NCI-H82 treated with DMSO at 0.1 percent for 48 hours (cell line): ENCODE results near the gene DRC1.

ENCODE experiments used
- DNase-seq: peaks from one replicate; lab custom pipeline; 2025; ENCODE audit not compliant: unreplicated experiment; lab: John Stamatoyannopoulos, UW

Gene DRC1

GRCh38 chr2:26475832-26476501 lies 74.2 kb downstream of the DRC1 start:
- DNase-seq = no peak

DNA sequence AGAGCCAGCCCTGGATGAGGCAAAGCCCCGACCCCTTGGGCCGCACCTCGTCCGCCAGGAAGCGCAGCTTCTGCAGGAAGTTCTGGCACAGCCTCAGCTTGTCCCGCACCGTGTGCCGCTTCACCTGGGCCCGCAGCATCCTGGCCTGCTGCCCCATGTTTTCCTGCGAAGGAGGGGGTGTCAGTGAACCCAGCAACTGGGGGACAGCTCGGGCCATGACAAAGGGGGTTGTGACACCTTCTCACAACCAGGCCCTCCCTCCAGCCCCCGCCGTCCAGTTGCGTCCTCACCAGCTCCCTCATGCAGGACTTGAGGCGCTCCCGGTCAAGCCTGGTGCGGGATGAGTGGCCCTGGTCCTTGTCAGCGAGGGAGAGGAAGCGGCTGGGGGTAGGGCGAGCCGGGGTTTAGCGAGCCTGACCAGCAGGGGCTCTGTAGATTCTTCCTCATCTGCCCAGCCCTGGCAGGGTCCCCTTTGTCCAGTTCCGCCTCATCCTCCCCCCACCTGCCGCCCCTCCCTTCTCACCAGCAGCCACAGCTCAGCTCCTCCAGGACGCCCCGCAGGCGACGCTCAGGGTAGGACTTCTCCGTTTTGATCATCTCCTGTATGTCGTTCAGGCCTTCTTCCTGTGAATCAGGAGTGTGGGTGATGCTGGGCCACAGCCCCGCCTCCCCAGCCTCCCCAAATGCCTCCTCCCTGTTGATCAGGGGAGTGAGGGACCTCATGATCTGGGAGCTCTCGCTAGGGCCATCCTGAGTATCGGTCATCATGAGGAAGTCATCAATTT lies 75.6 kb downstream of the DRC1 start:
- no peak for DNase-seq

GRCh38 chr2:26477911-26478253 lies 76.2 kb downstream of the DRC1 start, which contains the start of gene OTOF:
Gene OTOF, minus strand, starts transcription at chr2:26478124.
- DNase-seq = no peak

GRCh38 chr2:26478366-26478765 lies 76.6 kb downstream of the DRC1 start:
- no peak for DNase-seq

DNA sequence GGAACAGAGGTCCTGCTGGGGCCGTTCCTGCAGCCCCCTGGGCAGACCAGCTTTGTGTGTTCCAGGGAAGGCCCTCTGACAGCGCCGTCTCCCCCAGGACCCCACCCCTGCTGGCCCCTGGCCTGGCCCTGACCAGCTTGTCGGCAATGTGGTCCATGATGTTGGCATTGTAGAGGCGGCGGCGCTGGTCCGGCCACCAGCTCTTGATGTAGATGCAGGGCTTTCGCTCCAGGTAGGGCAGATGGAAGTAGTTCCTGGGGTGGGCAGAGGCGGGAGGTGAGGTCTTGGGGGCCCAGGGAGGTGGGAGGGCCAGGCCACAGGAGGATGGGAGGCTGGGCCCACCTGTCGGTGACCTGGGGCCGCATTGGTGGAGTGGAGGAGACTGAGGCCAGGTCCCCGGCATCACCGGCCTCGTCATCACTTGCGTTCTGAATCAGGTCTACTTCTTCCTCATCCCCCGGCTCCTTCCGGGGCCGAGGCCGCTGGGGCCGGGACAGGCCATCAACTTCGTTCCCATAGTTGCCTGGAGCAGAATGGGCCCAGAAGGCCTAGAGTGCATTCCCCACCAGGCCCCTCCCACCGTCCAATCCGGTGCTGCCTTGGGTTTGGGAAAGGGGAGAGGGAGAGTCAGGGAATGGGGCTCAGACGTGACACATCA lies 77.5 kb downstream of the DRC1 start:
- no peak for DNase-seq

DNA sequence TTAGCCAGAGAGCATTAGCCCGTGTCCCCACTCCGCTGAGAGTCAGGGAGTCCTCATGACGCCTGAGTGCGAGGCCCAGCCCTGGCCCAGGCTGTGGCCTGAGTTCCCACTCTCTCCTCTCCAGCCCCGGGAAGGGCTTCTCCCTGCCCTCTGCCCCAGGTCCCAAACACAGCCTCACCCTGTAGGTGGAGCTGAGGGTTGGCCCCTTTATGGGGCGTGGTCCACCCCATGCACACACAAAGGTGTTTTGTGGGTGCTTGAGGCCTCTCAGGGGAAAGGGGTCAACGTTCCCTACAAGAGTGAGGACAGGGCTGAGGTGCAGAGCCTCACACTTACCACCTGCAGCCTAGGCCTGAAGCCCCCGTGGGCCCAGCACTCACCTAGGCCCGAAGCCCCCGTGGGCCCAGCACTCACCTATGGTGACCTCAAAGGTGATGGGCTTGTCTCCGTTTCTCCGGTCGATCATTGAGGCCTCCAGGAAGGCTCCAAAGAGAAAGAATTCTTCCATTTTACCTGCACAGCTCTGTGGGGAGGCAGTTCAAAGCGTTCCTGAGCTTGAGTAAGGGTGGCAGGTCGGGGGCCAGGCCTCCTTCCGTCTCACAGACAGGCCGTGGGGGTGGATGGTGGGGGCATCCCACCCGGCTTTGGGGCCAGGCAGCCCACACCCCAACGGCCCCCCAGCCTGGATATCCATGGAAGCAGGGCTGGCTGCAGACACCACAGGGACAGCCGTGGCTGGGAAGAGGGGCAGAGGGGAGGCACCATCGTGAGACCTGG lies 78.3 kb downstream of the DRC1 start:
- DNase-seq = no peak

- no peak for DNase-seq
Measured at GRCh38 chr2:26480566-26481423, 79.1 kb downstream of the DRC1 start.

DNA sequence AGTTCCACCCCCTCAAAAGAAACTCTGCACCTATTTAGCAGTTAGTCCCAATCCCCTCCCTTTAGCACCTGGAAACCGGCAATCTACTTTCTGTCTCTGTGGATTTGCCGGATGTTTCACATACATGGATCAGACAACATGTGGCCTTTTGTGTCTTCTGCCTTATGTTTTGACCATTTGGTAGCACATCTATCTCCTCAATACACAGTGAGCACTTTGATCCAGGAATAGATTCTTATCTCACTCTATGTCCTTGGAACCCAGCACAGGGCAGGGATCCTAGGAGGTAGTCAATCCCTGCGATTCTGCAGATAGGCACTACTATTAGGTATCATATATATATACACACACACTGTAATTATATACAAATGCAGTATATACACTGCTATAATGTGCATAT lies 80.0 kb downstream of the DRC1 start:
- DNase-seq = no peak

DNA sequence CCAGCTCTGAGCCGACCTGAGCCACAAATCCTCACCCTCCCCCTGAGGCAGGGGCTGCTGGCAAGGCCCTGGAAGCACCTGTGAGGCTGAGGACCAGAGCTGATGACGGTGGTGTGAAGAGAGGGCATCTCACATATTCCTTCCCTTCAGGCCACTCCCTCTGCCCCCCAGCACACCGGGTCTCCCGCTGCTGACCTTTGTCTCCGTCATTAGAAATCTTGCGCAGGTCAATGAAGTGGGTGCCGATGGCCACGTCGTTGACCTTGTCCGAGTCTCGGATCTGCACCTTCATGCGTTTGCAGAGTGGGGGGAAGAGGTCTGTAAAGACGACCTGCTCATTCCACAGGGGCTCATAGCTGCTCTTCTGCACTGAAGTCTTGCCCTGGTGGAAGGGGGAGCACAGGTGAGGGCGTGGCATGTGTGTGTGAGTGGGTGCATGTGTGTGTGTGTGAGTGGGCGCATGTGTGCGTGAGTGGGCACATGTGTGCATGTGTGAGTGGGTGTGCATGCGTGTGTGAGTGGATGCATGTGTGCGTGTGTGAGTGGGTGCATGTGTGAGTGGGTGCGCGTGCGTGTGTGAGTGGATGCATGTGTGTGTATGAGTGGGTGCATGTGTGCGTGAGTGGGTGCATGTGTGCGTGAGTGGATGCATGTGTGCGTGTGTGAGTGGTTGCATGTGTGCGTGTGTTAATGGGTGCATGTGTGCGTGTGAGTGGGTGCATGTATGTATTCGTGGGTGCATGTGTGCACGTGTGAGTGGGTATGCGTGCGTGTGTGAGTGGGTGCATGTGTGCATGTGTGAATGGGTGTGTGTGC lies 80.7 kb downstream of the DRC1 start:
- no peak for DNase-seq

DNA sequence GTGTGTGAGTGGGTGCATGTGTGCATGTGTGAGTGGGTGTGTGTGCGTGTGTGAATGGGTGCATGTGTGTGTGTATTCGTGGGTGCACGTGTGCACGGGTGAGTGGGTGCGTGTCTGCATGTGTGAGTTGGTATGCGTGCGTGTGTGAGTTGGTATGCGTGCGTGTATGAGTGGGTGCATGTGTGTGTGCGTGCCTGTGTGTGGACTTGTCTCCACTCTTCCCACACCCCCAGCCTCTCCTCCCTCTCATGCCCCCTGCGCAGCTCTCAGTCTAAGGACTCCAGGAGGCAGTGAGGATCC lies 81.3 kb downstream of the DRC1 start:
- DNase-seq = no peak

- DNase-seq = no peak
Measured at GRCh38 chr2:26483516-26483915, 81.8 kb downstream of the DRC1 start.

DNA sequence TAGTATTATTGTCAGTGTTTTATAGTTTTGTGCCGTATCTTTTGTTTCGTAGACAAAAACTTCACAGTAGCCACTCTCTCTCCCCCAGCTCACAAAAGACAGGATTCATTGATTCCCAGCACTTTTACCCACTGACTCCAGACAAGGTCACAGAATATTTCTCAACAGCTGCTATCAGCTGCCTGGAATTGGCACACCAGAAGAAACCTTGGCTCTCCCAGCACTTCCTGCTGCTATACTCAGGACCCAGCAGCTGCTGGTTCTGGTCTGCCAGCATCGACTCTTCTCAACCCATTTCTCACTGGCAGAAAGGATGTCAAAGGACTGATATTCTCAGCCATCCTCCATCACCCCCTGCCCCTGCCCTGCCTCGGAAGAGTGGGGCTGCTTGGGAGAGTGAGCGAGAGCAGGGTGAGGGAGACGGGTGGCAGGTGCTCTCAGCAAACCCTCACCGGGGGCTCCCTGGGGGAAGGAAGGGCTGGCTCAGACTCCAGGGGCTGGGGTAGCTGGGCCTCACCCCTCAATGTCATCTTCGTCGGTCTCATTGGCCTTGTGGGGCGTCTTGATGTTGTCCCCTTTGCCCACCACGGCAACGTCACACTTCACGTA lies 82.3 kb downstream of the DRC1 start:
- no peak for DNase-seq

DNA sequence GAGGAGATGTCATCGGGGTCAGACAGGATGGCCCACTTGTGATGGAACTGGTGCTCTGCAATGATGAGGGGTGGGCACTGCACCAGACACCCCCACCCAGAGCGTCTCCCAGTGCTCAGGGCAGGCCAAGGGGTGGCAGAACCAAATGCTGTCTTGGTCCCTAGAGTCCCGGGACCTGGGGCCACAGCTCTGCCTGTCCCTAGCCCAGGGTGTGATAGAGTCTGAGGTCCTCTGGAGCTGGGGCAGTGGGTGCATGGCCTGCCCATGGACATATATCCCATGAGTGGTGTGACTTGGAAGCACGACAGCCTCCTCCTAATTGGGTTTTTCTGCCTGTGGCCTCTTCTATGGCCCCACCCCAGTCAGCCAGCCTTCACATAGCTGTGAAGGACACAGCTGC lies 82.9 kb downstream of the DRC1 start:
- no peak for DNase-seq

DNA sequence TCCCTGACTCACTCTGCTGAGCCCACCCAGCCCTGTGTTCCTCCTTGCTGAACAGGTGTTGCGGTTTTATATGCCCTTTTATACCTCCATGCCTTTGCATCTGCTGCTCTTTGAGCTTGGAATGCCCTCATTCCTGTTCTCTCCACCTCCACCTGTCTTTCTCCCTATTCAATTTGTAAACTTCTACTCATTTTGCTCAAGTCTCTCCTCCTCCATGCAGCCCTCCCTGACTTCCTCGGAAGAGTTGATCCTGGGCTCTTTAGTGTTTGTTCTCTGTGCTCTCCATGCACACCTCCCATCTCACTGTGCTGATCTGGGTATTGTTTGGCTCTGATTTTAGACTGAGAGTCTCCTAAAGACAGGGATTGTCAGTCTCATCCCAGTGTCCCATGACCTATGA lies 83.4 kb downstream of the DRC1 start:
- DNase-seq = no peak

- DNase-seq = peak; percentile 73
Measured at GRCh38 chr2:26485725-26486418, 84.2 kb downstream of the DRC1 start.

GRCh38 chr2:26486789-26487188 lies 85.1 kb downstream of the DRC1 start:
- no peak for DNase-seq

DNA sequence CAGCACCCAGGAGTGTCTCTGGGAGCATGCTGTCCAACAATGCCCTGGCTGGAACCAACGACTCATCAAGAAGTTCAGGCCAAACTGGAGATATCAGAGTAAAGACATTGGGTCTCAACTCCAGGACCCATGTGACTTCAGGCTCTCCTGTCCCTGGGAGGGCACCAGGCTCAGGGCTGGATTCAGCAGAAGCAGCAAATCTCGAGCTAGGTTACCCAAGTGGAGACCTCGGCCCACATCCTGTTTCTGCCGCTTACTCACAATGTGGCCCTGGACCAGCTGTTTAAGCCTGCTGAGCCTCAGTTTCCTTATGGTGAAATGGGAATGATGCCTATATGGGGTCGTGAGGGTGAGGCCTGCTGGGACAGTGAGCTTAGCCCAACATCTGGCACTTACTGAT lies 85.5 kb downstream of the DRC1 start:
- DNase-seq = no peak

DNA sequence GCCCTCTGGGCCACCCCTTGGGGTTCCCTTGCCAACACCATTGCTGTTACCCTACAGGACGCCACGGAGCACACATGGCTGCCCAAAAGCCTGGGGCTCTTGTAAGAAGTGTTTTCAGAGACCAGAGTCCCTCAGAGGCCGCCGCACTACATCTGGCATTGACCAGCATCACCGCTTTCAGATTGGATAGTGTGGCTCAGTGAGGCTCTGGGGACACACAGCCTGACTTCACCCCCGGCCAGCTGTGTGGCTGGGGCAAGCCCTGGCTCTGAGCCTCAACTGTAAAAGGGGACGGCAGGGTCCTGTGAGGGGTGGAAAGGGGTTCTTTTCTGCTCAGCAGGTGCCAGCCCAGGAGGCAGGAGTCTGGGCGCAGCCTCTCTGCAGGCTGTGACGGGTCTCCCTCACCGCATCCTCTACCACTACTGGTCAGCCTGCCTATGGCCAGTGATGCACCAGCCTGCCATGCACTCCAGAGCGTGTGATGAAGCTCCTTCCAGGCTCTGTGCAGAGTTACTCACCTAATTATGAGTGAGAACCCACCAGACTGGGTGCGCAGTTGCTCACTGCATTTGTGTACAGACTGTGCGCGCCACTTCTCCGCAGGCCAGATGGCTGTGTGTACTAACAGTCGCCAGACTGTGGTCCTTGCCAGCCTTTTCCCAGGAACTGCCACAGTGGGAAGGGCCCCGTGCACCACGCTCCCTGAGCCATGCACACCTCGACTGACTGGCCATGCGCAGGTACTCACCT lies 86.9 kb downstream of the DRC1 start:
- DNase-seq = no peak
